Brain microvascular endothelial cell (primary cell): ENCODE data around the gene OR5I1.

Experiments used
- DNase-seq: peaks from one replicate; pipeline ENCODE4 v3.0.0-alpha.2; 2020
- H3K27ac ChIP-seq: fragments of 250-450 bp; sonication (Bioruptor Pico); 2 replicates; pipeline ENCODE4 v1.5.1; 2020; ENCODE audit warnings: mild to moderate bottlenecking, moderate library complexity
- H3K27me3 ChIP-seq: fragments of 250-450 bp; sonication (Bioruptor Pico); replicated peaks from 2 replicates; pipeline ENCODE4 v1.5.1; 2020; ENCODE audit warnings: mild to moderate bottlenecking
- H3K36me3 ChIP-seq: fragments of 250-450 bp; sonication (Bioruptor Pico); replicated peaks from 2 replicates; pipeline ENCODE4 v1.5.1; 2020; ENCODE audit warnings: mild to moderate bottlenecking
- H3K4me3 ChIP-seq: 2 replicates; pipeline ENCODE4 v1.5.1; 2011; ENCODE audit warnings: low read depth, mild to moderate bottlenecking, control low read depth, low read length, moderate library complexity
- in situ Hi-C: cut with HindIII; loops from 2 replicates; pipeline ENCODE4 v1.10.0; 2017; ENCODE audit warnings: low sequenced_read_pairs, low pct_ligation_motif_present
- TF ChIP-seq, protein P1 (sequence below): IDR thresholded peaks from 2 replicates; pipeline ENCODE4 v1.5.1; 2011; ENCODE audit warnings: low read depth, mild to moderate bottlenecking, moderate library complexity, low read length, control low read depth, inconsistent platforms; ENCODE audit errors: missing control alignments

The OR5I1 gene

DNA sequence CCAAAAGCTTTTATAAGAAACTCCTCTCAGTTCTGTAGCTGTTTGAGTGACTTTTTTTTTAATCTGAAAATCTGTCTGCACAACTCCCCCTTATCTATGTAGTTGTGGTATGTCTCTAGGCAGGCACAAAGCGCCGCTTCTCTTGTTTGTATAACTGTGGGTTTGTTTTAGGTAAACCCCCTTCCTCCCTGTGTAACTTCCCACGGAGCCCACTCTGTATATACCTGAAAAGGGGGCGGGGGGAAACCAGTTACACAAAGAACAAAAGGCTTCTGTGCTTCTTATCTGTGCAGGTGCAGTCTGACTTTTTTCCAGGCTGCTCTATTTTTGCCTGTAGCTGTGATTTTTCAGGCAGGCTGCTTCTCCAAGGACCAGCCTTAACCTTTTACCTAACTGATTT lies 20.3 kb upstream of the OR5I1 start:
- H3K4me3 ChIP-seq, result no peak overlapping the region
- no peak for DNase-seq
- in situ Hi-C loops, result no loop called here
- no peak overlapping the region for H3K27ac ChIP-seq
- H3K27me3 ChIP-seq, result no peaks in the 10 kb centered on the region
- TF ChIP-seq, protein P1, sequence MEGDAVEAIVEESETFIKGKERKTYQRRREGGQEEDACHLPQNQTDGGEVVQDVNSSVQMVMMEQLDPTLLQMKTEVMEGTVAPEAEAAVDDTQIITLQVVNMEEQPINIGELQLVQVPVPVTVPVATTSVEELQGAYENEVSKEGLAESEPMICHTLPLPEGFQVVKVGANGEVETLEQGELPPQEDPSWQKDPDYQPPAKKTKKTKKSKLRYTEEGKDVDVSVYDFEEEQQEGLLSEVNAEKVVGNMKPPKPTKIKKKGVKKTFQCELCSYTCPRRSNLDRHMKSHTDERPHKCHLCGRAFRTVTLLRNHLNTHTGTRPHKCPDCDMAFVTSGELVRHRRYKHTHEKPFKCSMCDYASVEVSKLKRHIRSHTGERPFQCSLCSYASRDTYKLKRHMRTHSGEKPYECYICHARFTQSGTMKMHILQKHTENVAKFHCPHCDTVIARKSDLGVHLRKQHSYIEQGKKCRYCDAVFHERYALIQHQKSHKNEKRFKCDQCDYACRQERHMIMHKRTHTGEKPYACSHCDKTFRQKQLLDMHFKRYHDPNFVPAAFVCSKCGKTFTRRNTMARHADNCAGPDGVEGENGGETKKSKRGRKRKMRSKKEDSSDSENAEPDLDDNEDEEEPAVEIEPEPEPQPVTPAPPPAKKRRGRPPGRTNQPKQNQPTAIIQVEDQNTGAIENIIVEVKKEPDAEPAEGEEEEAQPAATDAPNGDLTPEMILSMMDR, result no peak
- H3K36me3 ChIP-seq, result no peaks in the 10 kb centered on the region

- H3K4me3 ChIP-seq, result no peak overlapping the region
- TF ChIP-seq, protein P1, result no peak
- H3K27me3 ChIP-seq, result no peaks in the 10 kb centered on the region
- DNase-seq, result no peak
- no peak overlapping the region for H3K27ac ChIP-seq
- in situ Hi-C loops, result no loop called here
- H3K36me3 ChIP-seq, result no peaks in the 10 kb centered on the region
Observed at GRCh38 chr11:55949330-55949729, 13.1 kb upstream of the OR5I1 start.

DNA sequence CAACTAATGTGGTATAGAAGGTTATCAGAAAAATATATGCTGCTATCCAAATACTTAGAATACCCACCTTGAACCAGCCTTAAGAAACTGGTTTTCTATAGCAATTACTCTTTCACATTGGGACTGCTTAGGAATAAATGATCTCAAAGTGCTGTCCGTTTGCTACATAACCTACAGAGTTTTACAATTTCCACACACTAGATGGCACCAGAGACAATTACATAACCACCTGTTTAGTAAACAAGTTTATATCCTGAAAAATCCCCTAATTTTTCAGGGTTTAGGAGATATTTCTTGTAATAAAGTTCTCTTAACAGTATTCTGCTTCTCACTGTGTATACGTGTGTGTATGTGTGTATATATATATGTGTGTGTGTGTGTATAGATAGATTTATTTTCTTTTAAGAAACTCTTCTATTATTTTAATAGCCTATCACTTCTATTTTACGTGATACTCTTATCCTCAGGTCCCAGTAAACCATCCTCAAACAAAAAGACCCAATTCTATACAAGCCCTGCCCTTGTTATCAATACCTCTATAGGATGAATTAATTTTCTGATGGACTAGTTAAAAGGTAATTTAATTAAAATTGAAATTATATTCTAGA lies 6.7 kb upstream of the OR5I1 start:
- Histone ChIP-seq H3K4me3 (no peak overlapping the region), H3K27me3 (no peaks in the 10 kb centered on the region), H3K27ac (no peak overlapping the region), H3K36me3 (no peaks in the 10 kb centered on the region)
- in situ Hi-C loops, result no loop called here
- TF ChIP-seq, protein P1, result no peak
- peak; percentile 1 for DNase-seq

- in situ Hi-C loops, result no loop called here
- Histone ChIP-seq H3K27me3 (no peaks in the 10 kb centered on the region), H3K4me3 (no peak overlapping the region), H3K27ac (no peak overlapping the region), H3K36me3 (no peaks in the 10 kb centered on the region)
- TF ChIP-seq, protein P1, result no peak
- no peak for DNase-seq
Observed at GRCh38 chr11:55920537-55920936, 15.7 kb downstream of the OR5I1 start.

GRCh38 chr11:55914482-55914881 lies 21.7 kb downstream of the OR5I1 start, which contains the start of gene OR5W2:
OR5W2 (minus strand) TSS chr11:55914582; CDS start chr11:55914582, 0 bp downstream.
- Histone ChIP-seq H3K27ac (no peak within 1 kb of the TSS), H3K4me3 (no peak within 1 kb of the TSS), H3K36me3 (no peaks in the 10 kb centered on the region), H3K27me3 (no peaks in the 10 kb centered on the region)
- in situ Hi-C loops, result no loop called here
- no peak for DNase-seq
- TF ChIP-seq, protein P1, result no peak

GRCh38 chr11:55902308-55902707 lies 33.9 kb downstream of the OR5I1 start:
- Histone ChIP-seq H3K36me3 (no peaks in the 10 kb centered on the region), H3K27ac (no peak overlapping the region), H3K4me3 (no peak overlapping the region), H3K27me3 (no peaks in the 10 kb centered on the region)
- TF ChIP-seq, protein P1, result no peak
- no peak for DNase-seq
- in situ Hi-C loops, result no loop called here
